ENCODE data around the gene CES3.

CES3 gene

DNA sequence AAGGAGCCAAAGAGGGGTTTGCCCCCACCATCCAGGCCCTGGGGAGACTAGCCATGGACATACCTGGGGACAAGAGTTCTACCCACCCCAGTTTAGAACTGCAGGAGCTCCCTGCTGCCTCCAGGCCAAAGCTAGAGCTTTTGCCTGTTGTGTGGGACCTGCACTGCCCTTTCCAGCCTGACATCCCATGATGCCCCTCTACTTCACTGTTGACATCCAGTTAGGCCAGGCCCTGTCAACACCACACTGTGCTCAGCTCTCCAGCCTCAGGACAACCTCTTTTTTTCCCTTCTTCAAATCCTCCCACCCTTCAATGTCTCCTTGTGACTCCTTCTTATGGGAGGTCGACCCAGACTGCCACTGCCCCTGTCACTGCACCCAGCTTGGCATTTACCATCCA lies 48.1 kb downstream of the CES3 start:
- no peak for DNase-seq (ENCODE audit: low spot score)

DNA sequence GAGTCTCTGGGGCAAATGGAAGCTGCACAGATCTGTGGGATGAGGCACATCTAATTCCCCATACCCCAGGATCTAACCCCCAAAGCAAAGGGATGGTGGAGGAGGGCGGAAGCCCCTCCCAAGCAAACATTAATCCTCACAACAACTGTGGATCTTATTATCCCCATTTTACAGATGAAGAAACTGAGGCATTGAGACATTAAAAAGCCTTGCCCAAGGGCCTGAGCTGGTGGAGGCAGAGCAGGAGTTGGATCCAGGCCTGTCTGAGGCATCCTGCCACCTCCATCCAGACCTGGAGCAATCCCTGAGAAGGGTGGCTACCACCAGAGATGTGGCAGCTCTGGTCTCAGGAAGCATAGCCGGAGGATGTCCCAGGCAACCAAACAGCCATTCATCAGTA lies 50.2 kb downstream of the CES3 start:
- DNase-seq (ENCODE audit: low spot score) = no peak

DNA sequence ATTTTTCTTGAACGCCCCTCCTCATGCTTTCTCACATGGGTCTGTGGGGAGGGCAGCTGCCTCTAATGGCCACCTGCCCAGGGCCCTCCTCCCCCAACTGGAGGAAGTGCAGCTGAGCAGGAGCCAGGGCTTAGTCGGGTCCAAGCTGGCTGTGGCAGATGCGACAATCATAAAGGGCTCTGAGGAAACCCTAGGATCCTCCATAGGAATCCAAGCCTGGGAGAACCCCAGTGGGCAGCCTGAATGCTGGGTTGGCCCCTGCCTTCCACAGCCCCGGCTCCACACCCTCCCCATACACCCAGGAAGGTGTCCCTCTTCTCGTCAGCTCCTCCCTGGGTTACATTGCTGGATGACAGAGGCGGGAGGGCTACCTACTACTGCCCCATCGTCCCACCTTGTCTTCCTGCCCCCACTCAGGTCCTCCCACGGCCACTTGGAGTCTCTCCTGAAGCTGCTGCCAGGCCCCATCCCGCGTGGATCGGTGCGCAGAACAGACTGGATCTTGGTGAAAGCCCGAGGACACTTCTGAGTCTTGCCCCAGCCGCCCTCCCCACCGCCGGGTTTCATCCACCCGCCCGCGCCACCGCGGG lies 52.3 kb downstream of the CES3 start:
- no peak for DNase-seq (ENCODE audit: low spot score)

DNA sequence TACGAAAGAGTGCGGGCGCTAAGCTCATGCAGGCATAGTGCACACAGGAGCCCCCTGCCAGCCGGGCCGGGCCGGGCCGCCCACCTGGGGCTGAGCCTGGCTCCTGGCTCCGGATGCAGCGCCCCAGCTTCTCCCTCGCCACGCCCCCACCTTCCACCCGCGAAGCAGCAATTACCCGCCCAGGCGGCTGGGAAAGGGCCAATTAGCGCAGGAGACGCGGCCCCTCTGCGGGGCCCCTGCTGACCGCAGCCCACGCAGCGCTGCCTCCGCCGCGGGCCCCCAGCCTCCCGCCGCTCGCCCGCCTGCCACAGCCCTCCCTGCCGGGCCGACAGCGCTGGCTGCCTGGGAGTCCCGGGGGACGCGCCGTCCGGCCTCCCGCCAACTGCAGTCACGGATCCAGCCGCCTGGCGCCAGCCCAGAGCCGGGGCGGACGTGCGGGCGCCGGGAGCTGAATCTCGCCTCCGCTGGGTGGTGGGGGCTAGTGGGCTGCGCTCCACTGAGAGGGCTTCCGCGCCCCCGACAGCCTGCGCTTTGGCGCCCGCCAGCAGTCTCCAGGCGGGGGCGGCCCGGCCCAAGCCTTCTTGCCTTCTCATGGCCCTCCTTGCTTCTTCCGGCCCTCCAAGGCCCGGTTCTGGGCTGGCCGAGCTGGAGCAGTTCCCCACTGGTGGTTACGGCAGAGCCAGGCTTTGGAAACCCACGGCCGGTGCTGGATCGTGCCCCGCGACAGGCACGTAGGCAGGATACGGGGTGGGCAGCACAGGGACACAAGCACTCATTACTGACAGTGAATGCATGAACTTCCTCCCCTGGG lies 53.0 kb downstream of the CES3 start:
- DNase-seq (ENCODE audit: low spot score) = peak; percentile 75

DNA sequence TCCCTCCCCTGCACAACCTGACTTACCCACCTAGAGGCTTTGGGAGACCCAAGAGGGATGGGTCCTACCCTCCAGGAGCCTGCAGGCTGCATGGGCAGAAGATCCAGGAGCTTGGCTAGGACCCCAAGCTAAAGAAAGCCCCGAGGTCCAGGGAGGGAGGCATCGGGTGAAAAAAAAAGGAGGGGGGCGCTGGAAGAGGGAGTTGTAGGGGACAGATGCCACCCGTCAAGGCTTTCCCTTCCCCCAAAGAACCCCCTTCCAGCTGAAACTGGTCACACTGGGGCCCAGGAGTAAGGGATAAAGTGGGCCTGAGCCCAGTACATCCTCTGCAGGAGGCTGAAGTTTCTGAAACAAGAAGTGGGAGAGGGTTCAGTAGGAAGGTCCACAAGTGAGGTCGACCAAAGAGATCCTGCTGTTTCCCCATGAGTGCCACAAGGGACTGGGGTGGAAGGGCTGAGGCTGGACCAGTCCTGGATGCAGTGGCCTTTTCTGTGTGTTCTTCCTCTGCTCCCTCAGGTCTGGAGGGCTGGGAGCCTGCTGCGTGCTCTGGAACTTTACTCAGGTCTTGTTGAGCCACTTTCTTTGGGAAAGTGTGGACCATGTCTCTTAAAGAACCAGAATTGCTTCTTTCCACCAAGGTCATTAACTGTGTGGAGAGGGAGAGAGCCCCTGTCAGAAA lies 53.7 kb downstream of the CES3 start:
- DNase-seq (ENCODE audit: low spot score) = no peak

DNA sequence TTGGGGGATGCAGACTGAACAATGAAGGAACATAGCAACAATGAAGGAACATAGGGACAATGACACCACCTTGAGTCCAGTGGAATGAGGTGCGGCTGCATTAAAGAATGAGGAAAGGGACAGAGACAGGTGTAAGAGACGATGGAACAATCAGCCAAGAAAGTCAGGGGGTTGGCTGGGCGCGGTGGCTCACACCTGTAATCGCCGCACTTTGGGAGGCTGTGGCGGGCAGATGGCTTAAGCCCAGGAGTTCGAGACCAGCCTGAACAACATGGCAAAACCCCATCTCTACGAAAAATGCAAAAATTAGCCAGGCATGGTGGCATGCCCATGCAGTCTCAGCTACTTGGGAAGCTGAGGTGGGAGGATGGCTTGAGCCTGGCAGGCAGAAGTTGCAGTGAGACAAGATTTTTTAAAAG lies 54.3 kb downstream of the CES3 start:
- DNase-seq (ENCODE audit: low spot score) = no peak

DNA sequence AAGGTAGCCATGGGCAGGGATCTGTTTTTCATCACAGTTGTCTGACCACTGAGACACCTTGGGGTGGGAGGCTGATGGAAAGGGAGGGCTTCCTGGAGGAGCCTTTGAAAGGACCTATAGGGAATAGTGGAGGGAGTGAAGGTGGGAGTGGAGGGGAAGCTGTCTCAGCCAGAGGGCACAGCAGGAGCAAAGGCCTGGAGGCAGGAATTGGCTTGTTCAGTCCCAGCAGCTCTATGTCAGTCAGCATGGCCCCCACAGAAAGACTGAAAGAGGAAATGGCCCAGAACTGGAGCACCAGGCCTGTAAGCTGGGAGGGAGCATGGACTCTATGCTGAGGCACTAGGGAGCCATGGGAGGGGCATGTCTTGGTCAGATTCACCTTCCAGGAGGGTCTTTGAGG lies 55.1 kb downstream of the CES3 start:
- DNase-seq (ENCODE audit: low spot score) = no peak

DNA sequence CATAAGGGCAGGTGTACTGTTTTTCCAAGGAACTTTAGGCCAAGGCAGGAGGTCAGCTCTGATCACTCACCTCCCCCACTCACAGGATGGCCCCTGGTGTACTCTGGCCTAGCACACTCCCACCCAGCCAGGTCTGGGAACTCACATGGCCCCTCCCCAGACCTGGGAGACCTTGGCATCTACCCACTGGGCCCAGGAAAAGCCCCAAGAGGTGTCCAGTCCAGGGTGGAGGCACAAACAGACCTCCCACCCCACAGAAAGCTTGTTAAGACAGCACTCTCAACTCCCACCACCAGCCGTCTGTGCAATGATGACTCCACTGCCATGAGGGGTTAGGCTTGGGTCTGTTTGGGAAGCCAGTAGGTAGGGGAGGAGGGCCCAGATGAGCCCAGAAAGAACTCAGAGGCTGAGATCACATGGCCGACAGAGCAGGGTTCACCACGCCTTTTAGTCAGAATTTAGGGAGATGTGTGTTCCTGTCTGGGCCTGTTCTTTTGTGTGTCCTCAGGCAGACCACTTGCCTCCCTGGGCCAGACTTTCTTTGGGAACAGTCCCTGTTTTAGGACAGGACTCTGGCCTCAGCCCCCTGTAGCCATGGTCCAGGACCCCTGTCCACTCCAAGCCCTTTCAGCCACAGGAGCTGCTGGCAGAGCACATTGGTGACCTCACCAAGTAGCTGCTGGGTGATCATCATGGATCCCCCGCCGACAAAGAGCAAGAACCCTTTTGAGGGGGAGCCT lies 55.8 kb downstream of the CES3 start:
- no peak for DNase-seq (ENCODE audit: low spot score)

DNA sequence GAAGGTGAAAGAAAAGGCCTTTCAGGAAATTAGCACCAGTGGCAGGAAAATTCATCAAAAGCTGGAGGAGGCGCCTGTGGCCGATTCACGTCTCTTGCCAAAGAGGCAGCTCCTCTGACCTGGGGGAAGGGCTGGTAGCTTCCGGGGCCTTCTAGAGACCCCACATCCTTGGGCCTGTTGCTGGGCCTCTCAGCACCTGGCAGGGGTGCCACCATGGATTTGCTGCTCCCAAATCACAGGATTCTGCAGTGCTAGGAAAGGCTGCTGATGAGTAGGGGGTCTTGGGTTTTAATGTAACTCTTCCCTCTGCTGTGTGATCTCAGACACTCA lies 56.3 kb downstream of the CES3 start:
- no peak for DNase-seq (ENCODE audit: low spot score)

DNA sequence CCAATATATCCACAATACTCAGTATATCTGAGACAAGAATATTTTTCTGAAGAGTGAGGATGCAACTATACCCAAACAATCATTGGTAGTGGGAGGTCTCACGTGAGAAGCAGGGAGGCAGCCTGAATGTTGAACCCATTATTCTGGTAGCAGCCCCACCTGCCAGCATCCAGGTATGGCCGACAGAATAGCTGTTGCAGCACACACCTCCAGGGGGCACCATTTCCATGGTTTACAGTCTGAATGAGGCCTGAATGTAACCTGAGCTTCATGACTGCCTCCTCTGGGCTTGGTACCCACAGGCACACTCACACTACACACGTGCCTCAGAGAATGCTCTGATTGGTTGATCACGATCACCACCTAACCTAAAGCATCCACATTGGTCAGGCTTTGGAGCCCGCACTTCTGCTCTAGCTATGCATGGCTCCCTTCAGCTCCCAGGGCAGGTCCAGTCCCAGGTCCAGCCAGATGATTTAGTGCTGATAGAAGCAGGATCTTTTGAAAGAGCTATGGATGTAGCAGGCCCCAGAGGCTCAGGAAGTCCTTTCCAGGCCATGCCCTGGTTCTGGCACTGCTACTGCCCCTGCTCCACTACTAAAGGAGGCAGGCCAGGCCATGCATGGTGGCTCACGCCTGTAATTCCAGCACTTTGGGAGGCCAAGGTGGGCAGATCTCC lies 56.9 kb downstream of the CES3 start:
- DNase-seq (ENCODE audit: low spot score) = peak; percentile 86

DNA sequence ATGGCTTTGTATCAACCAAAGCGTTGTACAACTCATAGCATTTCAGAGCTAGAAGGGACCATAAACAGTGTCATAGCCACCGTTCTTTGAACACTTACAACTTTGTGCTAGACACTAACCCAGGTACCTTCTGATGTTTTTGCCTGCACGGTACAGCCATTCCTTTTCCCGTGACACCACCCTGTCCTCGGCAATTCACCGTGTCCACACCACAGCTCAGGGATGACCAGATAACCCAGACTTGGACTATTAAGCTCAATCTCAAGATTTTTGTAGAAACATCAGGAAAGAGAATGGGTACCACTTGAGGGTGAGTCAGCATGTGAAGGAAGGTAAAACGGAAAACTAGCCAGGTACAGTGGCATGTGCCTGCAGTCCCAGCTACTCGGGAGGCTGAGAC lies 58.1 kb downstream of the CES3 start:
- no peak for DNase-seq (ENCODE audit: low spot score)

DNA sequence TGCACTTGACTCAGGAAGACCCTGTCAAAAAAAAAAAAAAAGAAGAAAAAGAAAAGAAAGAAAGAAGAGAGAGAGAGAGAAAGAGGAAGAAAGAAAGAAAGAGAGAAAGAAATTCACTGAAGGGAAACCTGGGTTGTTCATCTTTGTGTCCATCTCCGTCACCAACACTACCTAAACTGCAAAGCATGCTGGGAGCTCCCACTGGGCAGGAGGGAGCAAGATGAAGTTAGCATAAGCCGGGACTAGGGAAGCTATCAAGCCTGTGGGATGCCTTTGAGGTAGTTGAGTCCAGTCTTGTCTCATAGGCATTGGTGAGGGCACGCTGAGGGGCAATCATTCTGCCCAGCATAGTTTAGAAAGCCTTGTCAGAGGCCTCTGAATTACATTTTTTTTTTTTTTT lies 60.3 kb downstream of the CES3 start:
- DNase-seq (ENCODE audit: low spot score) = no peak

DNA sequence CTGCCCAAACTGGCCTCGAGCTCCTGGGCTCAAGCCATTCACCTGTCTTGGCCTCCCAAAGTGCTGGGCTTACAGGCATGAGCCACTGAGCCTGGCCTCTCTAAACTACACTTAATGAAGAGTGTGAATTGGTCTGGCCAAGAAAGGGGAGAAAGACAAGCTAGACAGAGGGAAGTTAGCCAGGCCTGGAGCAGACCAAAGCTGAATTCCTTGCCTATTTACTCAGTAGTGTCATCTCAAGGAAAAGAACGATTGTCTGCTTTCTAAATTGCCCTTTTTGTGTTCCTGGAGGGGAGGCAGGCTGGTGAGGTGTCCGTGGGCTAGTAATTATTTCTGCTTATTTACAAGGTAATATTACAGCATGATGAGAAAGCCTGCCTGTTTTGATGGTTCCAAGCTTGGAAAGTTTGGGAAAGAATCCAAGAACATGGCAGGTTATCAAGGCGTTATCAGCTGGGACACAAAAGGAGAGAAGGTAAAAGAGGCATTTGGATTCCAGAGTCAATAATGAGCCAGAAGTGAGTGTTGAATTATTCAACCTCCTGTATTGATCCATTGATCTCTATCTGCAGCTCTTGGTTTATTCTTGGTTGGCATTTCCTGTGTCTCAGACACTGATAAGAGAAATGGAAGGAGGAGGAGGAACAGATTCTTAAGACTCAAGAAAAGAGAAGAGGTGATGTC lies 61.6 kb downstream of the CES3 start:
- DNase-seq (ENCODE audit: low spot score) = peak; percentile 38

DNA sequence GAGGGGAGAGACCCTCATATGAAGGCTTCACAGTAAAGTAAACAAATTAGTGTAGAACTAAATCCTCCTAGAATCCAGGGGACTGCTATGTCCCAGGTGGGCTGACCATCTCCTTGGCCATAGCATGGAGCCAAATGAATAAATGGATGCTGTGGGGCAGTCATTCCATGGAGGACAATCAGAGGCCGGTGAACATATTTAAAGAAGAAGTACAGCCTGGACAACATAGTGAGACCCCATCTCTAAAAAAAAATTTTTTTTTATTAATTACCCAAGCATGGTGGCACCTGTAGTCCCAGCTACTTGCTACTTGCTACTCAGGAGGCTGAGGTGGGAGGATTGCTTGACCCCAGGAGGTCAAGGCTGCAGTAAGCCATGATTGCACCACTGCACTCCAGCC lies 62.6 kb downstream of the CES3 start:
- no peak for DNase-seq (ENCODE audit: low spot score)
